HG03066 (cell line): ENCODE measurements around the gene ENO2.

Experiments used
- ATAC-seq: cut with Tn5 transposase; IDR thresholded peaks from one replicate; pipeline ENCODE4 v1.9.1; 2021; ENCODE audit warnings: low read depth; ENCODE audit not compliant: unreplicated experiment

Gene ENO2

DNA sequence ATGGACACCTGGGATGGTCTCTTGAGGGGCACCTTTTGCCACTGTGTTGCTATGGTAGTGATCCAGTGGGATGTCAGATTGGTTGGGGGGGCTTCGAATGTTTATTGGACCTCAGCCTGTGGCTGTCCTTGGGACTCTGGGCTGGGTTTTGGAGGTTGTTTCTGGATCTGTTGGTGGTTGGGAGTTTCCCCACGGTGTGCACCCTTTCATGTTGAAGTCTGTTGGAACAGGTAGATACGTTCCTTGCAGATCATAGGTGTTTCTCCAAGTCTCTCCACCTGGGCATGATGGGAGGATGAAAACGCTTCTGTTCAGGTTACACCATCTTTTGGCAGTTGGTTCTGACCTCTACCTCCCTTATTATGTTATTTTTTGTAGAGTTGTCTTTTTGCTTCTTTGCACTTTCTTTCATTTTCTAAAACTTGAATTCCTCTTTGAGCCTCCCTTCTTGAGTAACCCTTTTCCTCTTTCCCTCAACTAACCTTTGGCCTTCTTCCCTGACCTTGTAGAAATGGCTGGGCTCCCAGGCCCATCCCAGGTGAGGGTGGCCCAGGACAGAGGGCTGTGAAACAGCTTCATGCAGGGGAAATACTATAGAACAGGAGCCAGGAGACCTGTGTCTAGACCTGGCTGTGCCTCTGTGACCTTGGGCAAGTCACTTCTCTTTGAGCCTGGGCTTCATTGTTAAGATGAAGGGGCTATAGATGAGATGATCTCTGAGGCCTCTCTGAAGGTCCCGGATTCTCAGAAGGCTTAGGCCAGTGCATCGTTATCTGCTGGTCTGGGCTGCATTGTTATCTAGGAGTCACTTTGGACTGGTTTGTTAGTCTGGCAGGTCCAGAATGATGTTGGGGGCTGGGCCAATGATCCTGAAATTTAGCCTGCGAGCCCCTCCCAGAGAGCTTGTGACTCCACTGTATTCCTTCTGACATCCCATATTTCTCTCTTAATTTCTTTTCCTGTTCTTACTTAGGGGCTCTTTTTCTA, 15.4 kb downstream of the ENO2 start:
- ATAC-seq, result no peak

- ATAC-seq, result no peak
These were observed 18.4 kb downstream of the ENO2 start for GRCh38 chr12:6932766-6933165.

GRCh38 chr12:6934110-6934509, 19.7 kb downstream of the ENO2 start:
- ATAC-seq, result no peak

DNA sequence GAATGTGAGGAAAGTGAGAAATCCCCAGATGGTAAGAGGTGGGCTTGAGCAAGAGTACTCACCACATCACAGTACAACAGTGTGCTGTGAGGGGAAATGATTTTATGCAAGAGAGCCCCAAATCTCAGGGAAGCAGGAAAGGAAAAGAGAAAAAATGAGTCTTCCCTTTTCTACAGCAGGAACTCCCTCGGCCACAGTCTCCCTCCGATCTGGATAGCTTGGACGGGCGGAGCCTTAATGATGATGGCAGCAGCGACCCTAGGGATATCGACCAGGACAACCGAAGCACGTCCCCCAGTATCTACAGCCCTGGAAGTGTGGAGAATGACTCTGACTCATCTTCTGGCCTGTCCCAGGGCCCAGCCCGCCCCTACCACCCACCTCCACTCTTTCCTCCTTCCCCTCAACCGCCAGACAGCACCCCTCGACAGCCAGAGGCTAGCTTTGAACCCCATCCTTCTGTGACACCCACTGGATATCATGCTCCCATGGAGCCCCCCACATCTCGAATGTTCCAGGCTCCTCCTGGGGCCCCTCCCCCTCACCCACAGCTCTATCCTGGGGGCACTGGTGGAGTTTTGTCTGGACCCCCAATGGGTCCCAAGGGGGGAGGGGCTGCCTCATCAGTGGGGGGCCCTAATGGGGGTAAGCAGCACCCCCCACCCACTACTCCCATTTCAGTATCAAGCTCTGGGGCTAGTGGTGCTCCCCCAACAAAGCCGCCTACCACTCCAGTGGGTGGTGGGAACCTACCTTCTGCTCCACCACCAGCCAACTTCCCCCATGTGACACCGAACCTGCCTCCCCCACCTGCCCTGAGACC, 21.2 kb downstream of the ENO2 start:
- no peak for ATAC-seq

DNA sequence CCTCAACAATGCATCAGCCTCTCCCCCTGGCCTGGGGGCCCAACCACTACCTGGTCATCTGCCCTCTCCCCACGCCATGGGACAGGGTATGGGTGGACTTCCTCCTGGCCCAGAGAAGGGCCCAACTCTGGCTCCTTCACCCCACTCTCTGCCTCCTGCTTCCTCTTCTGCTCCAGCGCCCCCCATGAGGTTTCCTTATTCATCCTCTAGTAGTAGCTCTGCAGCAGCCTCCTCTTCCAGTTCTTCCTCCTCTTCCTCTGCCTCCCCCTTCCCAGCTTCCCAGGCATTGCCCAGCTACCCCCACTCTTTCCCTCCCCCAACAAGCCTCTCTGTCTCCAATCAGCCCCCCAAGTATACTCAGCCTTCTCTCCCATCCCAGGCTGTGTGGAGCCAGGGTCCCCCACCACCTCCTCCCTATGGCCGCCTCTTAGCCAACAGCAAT, 21.8 kb downstream of the ENO2 start:
- no peak for ATAC-seq

DNA sequence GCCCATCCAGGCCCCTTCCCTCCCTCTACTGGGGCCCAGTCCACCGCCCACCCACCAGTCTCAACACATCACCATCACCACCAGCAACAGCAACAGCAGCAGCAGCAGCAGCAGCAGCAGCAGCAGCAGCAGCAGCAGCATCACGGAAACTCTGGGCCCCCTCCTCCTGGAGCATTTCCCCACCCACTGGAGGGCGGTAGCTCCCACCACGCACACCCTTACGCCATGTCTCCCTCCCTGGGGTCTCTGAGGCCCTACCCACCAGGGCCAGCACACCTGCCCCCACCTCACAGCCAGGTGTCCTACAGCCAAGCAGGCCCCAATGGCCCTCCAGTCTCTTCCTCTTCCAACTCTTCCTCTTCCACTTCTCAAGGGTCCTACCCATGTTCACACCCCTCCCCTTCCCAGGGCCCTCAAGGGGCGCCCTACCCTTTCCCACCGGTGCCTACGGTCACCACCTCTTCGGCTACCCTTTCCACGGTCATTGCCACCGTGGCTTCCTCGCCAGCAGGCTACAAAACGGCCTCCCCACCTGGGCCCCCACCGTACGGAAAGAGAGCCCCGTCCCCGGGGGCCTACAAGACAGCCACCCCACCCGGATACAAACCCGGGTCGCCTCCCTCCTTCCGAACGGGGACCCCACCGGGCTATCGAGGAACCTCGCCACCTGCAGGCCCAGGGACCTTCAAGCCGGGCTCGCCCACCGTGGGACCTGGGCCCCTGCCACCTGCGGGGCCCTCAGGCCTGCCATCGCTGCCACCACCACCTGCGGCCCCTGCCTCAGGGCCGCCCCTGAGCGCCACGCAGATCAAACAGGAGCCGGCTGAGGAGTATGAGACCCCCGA, 22.5 kb downstream of the ENO2 start:
- ATAC-seq, result peak; percentile 2

DNA sequence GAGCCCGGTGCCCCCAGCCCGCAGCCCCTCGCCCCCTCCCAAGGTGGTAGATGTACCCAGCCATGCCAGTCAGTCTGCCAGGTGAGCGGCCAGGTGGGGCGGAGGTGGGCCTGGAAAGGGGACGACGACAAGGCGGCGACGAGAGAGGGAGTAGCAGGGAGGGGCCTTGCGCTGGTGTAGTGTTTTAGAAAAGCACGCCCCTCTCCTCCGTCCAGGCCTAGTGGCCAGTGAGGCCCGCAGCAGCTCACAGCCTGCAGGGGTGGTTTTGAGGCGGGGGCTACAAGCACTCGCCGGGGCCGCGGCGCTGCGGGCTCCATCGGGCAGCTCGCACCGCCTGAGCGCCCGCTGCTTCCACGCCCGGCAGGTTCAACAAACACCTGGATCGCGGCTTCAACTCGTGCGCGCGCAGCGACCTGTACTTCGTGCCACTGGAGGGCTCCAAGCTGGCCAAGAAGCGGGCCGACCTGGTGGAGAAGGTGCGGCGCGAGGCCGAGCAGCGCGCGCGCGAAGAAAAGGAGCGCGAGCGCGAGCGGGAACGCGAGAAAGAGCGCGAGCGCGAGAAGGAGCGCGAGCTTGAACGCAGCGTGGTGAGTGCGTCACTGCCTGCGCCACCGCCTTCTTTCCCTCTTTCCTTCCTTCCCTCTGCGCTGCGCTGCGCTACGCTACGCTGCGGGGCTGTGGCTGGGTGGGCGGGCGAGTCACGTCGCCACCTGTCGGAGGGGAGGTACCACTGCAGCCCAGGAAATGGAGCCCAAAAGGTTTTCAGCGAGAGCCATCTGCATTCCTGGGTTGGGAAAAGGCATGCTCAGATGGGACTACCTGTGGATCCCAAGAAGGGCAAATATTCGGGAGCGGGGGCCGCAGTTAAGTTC, 23.3 kb downstream of the ENO2 start:
- peak; percentile 78 for ATAC-seq

GRCh38 chr12:6938353-6939190, 24.2 kb downstream of the ENO2 start:
- ATAC-seq, result no peak

DNA sequence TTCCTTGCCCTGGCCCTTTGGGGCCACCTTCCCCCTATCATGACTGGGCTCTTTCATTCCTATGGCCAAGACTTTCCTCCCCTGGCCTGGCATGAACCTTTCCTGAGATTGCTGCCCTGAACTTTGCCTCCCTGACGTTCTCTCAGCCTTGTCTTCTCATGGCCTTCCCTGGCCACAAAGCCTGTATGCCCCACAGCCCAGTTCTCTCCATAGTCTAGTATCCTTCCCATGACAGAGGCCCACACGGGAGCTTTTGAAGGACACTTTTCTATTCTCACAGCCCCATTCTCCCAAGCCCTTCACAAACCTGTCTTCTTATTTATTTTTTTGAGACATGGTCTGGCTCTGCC, 24.8 kb downstream of the ENO2 start:
- no peak for ATAC-seq

- no peak for ATAC-seq
These were observed 26.9 kb downstream of the ENO2 start for GRCh38 chr12:6941267-6941666.

DNA sequence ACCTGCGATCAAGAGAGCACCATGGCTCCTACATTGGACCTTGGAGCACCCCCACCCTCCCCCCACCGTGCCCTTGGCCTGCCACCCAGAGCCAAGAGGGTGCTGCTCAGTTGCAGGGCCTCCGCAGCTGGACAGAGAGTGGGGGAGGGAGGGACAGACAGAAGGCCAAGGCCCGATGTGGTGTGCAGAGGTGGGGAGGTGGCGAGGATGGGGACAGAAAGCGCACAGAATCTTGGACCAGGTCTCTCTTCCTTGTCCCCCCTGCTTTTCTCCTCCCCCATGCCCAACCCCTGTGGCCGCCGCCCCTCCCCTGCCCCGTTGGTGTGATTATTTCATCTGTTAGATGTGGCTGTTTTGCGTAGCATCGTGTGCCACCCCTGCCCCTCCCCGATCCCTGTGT, 27.4 kb downstream of the ENO2 start:
- ATAC-seq, result no peak

GRCh38 chr12:6942331-6942665, 27.9 kb downstream of the ENO2 start:
- no peak for ATAC-seq

GRCh38 chr12:6943389-6943721, 29.0 kb downstream of the ENO2 start:
- peak; percentile 30 for ATAC-seq

DNA sequence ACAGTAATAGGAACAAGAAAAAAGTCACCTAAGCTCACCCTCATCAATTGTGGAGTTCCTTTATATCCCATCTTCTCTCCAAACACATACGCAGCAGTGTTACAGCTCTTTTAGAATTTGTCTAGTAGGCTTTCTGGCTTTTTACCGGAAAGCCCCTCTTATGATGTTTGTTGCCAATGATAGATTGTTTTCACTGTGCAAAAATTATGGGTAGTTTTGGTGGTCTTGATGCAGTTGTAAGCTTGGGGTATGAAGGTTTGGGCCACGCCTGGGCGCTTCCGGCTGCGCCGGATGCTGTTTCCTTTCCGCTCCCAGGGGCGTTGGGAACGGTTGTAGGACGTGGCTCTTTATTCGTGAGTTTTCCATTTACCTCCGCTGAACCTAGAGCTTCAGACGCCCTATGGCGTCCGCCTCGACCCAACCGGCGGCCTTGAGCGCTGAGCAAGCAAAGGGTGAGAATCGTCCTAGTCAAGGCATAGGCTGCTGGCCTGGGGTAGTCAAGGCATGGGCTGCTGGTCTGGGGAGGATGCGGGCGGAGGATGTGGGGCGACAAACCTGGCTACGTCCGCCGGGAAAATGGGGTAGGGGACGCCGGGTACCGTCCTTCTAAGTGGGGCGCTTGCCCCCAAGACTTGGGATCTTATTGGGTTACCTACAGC, 29.5 kb downstream of the ENO2 start, which contains the start of the genes C12orf57 and RNU7-1:
Gene C12orf57, plus strand, starts transcription at position 301 of the 659 bp plus-strand sequence. Its CDS starts 100 bp downstream, at position 401.
Gene RNU7-1, plus strand, starts transcription at position 95 of the 659 bp plus-strand sequence.
- peak; percentile 28 for ATAC-seq

DNA sequence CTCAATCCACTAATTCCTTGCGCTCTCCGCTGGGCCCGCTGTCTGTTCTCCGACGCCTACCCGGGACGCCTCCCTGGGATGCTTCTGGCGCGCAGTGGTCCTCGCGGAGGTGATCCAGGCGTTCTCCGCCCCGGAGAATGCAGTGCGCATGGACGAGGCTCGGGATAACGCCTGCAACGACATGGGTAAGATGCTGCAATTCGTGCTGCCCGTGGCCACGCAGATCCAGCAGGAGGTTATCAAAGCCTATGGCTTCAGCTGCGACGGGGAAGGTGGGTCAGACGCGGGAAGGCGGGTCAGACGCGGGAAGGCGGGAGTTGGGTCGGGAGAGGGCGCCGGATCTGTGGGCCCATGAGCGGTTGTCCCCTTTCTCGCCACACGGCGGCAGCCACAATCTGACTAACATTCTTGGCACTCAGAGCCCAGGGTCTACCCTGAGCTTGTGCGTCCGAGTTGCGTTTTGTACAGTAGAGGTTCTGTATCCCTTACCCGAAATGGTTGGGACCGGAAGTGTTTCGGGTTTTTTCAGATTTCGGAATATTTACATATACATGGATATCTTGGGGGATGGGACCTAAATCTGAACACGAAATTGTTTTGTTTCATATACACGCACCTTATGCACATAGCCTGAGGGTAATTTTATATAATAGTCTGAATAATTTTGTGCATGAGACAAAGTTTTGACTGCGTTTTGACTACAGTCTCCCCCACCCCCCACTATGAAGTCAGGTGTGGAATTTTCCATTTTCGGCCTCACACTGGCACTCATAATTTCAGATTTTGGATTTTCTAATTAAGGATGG, 30.2 kb downstream of the ENO2 start:
- peak; percentile 44 for ATAC-seq

DNA sequence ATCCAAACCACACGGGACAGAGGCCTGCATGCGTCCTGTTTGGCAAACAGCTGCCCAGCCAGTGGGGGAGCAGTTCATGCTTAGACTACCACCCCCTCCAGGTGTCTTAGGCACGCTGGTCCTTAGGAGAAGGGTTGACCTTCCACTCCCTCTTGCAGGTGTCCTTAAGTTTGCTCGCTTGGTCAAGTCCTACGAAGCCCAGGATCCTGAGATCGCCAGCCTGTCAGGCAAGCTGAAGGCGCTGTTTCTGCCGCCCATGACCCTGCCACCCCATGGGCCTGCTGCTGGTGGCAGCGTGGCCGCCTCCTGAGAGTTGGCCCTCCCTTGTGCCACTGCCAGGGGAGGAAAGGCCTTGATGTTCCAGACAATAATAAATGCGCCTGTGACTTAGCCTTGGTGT, 31.2 kb downstream of the ENO2 start:
- no peak for ATAC-seq
